Gastrocnemius medialis (tissue), 4 donors: ENCODE data around the gene PPAN. TPM values are rescaled to one million over a fixed set of nuclear protein-coding genes. Genes with fewer than 3 reads are reported as not detected.

Experiments
- ATAC-seq, 2 donors: fragments of 150-250 bp; one replicate each; pipeline ENCODE4 v1.9.1; 2016
- DNase-seq, 2 donors: peaks; one replicate each; pipeline ENCODE4 v3.0.0-alpha.2; 2019
- H3K27ac ChIP-seq, 4 donors: fragments of 200-600 bp; sonication (generic); 1 replicate in 1 of 4; 2 replicates in 3 of 4; pipeline ENCODE4 v1.5.1; 2016 to 2018; ENCODE audit warnings: mild to moderate bottlenecking in 2 of 4, moderate library complexity in 1 of 4
- H3K27me3 ChIP-seq, 3 donors: fragments of 200-600 bp; sonication (generic) in 2 of 3; 1 replicate in 1 of 3; 2 replicates in 2 of 3; pipeline versions ENCODE4 v1.5.1 to v1.6.0; 2016 to 2019; ENCODE audit warnings: mild to moderate bottlenecking in 1 of 3, moderate library complexity in 1 of 3
- H3K36me3 ChIP-seq, 2 donors: fragments of 200-600 bp; sonication (generic) in 1 of 2; one replicate each; pipeline ENCODE4 v1.5.1; 2017 to 2018
- H3K4me1 ChIP-seq, 2 donors: fragments of 200-600 bp; sonication (generic) in 1 of 2; one replicate each; pipeline ENCODE4 v1.5.1; 2016 to 2017; ENCODE audit warnings: mild to moderate bottlenecking in 2 of 2
- H3K4me3 ChIP-seq, 4 donors: fragments of 200-600 bp; sonication (generic) in 3 of 4; 1 replicate in 1 of 4; 2 replicates in 3 of 4; pipeline ENCODE4 v1.5.1; 2016 to 2019; ENCODE audit warnings: mild to moderate bottlenecking in 2 of 4
- H3K9me3 ChIP-seq, 3 donors: fragments of 200-600 bp; sonication (generic) in 2 of 3; 1 replicate in 1 of 3; 2 replicates in 2 of 3; pipeline ENCODE4 v1.5.1; 2016 to 2019
- POLR2A ChIP-seq, 2 donors: fragments of 450-650 bp; IDR thresholded peaks; one replicate each; pipeline ENCODE4 v1.6.1; 2017; ENCODE audit warnings: antibody characterized with exemption in 2 of 2, mild to moderate bottlenecking in 2 of 2, moderate library complexity in 2 of 2
- in situ Hi-C, 4 donors: fragments of 200-750 bp; cut with MboI; loops; one replicate each; pipeline versions ENCODE4 v1.15.0 to v1.8.0; 2017; ENCODE audit warnings: low sequenced_read_pairs in 4 of 4
- intact Hi-C: fragments of 100-400 bp; cut with DNase I; formaldehyde crosslinking; loops from one replicate; pipeline ENCODE4 v1.15.1; 2023; ENCODE audit warnings: low total_unique reads
- total RNA-seq, 4 donors: library from RNA; depleted of rRNA; stranded (reverse); fragments of >200 nt; gene quantifications; one replicate each; pipeline versions ENCODE4 v1.1.0 to v1.2.3, GENCODE V29; 2016
- TF ChIP-seq, protein P1 (sequence below), 5 experiments: fragments of 450-650 bp in 3 of 5; fragments of 200-600 bp in 2 of 5; sonication (generic) in 2 of 5; IDR thresholded peaks in 4 of 5; conservative IDR thresholded peaks in 1 of 5; 1 replicate in 4 of 5; 2 replicates in 1 of 5; pipeline ENCODE4 v1.5.1; 2016 to 2019; ENCODE audit warnings: antibody characterized with exemption in 5 of 5, mild to moderate bottlenecking in 3 of 5, moderate library complexity in 3 of 5

PPAN gene
- total RNA-seq, 4 donors from 2014 or later: 30.5 to 42.3 (median 36.7) TPM

DNA sequence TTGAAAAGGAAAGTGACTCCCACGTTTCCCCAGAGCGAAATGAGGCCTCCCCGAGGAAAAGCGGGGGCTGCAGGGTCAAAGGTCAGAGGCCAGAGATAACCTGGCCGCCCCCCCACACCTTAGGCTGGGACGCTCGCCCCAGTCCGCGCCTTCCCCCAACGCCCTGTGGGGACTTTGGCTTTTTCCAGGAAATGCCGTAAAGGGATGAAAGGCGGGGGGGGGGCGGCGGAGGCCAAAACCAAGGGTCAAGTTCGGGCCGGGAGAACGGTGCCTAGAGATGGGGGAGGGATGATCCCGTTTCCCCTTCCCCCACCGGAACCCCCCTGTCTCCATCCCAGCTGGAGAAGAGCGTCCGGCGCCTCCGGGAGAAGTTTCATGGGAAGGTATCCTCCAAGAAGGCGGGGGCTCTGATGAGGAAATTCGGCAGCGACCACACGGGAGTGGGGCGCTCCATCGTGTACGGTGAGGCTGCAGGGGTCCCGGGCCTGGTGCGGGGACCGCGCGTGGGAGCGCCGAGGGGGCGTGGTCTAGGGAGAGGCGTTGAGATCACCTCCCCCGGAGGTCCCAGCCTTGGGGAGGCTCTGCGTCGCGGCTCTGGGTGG is 19.5 kb upstream of the PPAN start:
- in situ Hi-C loops: no loop called here
- Histone ChIP-seq H3K36me3 (no peaks in the 10 kb centered on the region), H3K4me3 (peak overlapping the region; percentile 61 to 87 (median 78)), H3K9me3 (no peaks in the 10 kb centered on the region), H3K27me3 (peaks cover 5 to 29% (median 28%) of the 10 kb centered on the region in 3 donors), H3K27ac (peak overlapping the region; percentile 71 to 86 (median 78)), H3K4me1 (no peaks in the 10 kb centered on the region)
- ATAC-seq: no peak
- no peak for DNase-seq
- no peak for TF ChIP-seq POLR2A (IDR thresholded peaks at IDR 0.05)
- TF ChIP-seq, protein P1, sequence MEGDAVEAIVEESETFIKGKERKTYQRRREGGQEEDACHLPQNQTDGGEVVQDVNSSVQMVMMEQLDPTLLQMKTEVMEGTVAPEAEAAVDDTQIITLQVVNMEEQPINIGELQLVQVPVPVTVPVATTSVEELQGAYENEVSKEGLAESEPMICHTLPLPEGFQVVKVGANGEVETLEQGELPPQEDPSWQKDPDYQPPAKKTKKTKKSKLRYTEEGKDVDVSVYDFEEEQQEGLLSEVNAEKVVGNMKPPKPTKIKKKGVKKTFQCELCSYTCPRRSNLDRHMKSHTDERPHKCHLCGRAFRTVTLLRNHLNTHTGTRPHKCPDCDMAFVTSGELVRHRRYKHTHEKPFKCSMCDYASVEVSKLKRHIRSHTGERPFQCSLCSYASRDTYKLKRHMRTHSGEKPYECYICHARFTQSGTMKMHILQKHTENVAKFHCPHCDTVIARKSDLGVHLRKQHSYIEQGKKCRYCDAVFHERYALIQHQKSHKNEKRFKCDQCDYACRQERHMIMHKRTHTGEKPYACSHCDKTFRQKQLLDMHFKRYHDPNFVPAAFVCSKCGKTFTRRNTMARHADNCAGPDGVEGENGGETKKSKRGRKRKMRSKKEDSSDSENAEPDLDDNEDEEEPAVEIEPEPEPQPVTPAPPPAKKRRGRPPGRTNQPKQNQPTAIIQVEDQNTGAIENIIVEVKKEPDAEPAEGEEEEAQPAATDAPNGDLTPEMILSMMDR (IDR thresholded peaks at IDR 0.05 in 4 of 5, conservative IDR thresholded peaks at IDR 0.05 in 1 of 5): no peak
- intact Hi-C loops: no loop called here

GRCh38 chr19:10087296-10088061 is 18.7 kb upstream of the PPAN start:
- Histone ChIP-seq H3K27ac (peak overlapping the region in 3 of 4 donors; percentile 71 to 86 (median 80)), H3K27me3 (peaks cover 5 to 29% (median 28%) of the 10 kb centered on the region in 3 donors)
- no peak for DNase-seq

GRCh38 chr19:10088949-10089554 is 17.1 kb upstream of the PPAN start:
- H3K27ac ChIP-seq: no peak overlapping the region
- no peaks in the 10 kb centered on the region for H3K4me1 ChIP-seq
- H3K9me3 ChIP-seq: no peaks in the 10 kb centered on the region
- TF ChIP-seq, protein P1 (IDR thresholded peaks at IDR 0.05 in 4 of 5, conservative IDR thresholded peaks at IDR 0.05 in 1 of 5): no peak
- TF ChIP-seq POLR2A (IDR thresholded peaks at IDR 0.05): no peak
- H3K27me3 ChIP-seq: peaks cover 5 to 24% (median 21%) of the 10 kb centered on the region in 3 donors
- in situ Hi-C loops: no loop called here
- H3K36me3 ChIP-seq: no peaks in the 10 kb centered on the region
- intact Hi-C loops: no loop called here
- H3K4me3 ChIP-seq: no peak overlapping the region
- no peak for ATAC-seq
- DNase-seq: no peak

More at GRCh38 chr19:10087296-10088061, 18.7 kb upstream of the PPAN start:
- ATAC-seq: no peak
- Histone ChIP-seq H3K36me3 (no peaks in the 10 kb centered on the region), H3K4me1 (no peaks in the 10 kb centered on the region), H3K4me3 (peak overlapping the region in 2 of 4 donors; percentile 78), H3K9me3 (no peaks in the 10 kb centered on the region)
- in situ Hi-C loops: no loop called here
- TF ChIP-seq POLR2A (IDR thresholded peaks at IDR 0.05): no peak
- TF ChIP-seq, protein P1 (IDR thresholded peaks at IDR 0.05 in 4 of 5, conservative IDR thresholded peaks at IDR 0.05 in 1 of 5): no peak
- intact Hi-C loops: no loop called here

DNA sequence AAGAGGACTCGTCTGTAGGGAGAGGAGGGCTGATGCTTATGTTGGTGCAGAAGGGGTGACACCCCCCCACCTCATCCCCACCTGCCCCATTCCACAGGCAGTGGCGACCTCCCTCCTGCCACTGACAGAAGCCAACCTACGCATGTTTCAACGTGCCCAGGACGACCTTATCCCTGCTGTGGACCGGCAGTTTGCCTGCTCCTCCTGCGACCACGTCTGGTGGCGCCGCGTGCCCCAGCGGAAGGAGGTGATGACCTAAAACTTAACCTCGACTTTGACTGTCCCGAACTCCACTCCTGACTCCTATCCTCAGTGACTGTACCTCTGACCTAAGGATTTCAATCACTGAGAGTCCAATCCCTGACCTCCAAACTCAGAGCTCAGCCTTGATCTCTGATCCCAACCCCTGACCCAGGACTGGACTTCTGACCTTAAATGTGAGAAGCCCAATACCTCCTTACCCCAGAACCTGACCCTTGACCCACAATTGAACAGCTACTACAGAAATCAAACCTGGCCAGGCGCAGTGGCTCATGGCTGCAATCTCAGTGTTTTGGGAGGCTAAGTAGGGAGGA is 16.3 kb upstream of the PPAN start:
- intact Hi-C loops: no loop called here
- in situ Hi-C loops: no loop called here
- DNase-seq: no peak

More for the DNA sequence above, 16.3 kb upstream of the PPAN start:
- no peak for ATAC-seq
- no peak overlapping the region for H3K27ac ChIP-seq
- H3K27me3 ChIP-seq: peaks cover 5 to 24% (median 22%) of the 10 kb centered on the region in 3 donors
- no peak overlapping the region for H3K4me3 ChIP-seq
- H3K36me3 ChIP-seq: no peaks in the 10 kb centered on the region
- H3K9me3 ChIP-seq: no peaks in the 10 kb centered on the region
- TF ChIP-seq, protein P1 (IDR thresholded peaks at IDR 0.05 in 4 of 5, conservative IDR thresholded peaks at IDR 0.05 in 1 of 5): no peak
- TF ChIP-seq POLR2A (IDR thresholded peaks at IDR 0.05): no peak
- H3K4me1 ChIP-seq: no peaks in the 10 kb centered on the region
